NCI-H146 treated with DMSO at 0.1 percent for 48 hours (cell line): Measurements from ENCODE around the gene NSD1.
"Not testable (repeated sequence)": the region's sequence is repeated elsewhere in the genome, so short reads cannot be mapped to it uniquely, and the experiment has no call there.

Experiments used
- DNase-seq: peaks from one replicate; lab custom pipeline; 2025; ENCODE audit not compliant: unreplicated experiment; lab: John Stamatoyannopoulos, UW

The NSD1 gene

GRCh38 chr5:177163500-177163899 is 29.9 kb downstream of the NSD1 start:
- no peak for DNase-seq

GRCh38 chr5:177169271-177169670 is 35.7 kb downstream of the NSD1 start:
- DNase-seq, result no peak

GRCh38 chr5:177171961-177172360 is 38.4 kb downstream of the NSD1 start:
- DNase-seq, result no peak

GRCh38 chr5:177175336-177175735 is 41.8 kb downstream of the NSD1 start:
- DNase-seq, result no peak

GRCh38 chr5:177176175-177176711 is 42.7 kb downstream of the NSD1 start:
- DNase-seq, result no peak

GRCh38 chr5:177177847-177178437 is 44.4 kb downstream of the NSD1 start:
- DNase-seq, result not testable (repeated sequence)

GRCh38 chr5:177178733-177179304 is 45.2 kb downstream of the NSD1 start:
- no peak for DNase-seq

GRCh38 chr5:177179431-177179830 is 45.9 kb downstream of the NSD1 start:
- DNase-seq, result no peak

- no peak for DNase-seq
Measured at GRCh38 chr5:177183142-177183541, 49.6 kb downstream of the NSD1 start.

GRCh38 chr5:177183766-177184360 is 50.3 kb downstream of the NSD1 start:
- no peak for DNase-seq

- no peak for DNase-seq
Measured at GRCh38 chr5:177185993-177186392, 52.4 kb downstream of the NSD1 start.

- no peak for DNase-seq
Measured at GRCh38 chr5:177186645-177187044, 53.1 kb downstream of the NSD1 start.

- DNase-seq, result no peak
Measured at GRCh38 chr5:177188775-177189174, 55.2 kb downstream of the NSD1 start.

- DNase-seq, result no peak
Measured at GRCh38 chr5:177189416-177189815, 55.8 kb downstream of the NSD1 start.

- no peak for DNase-seq
Measured at GRCh38 chr5:177189965-177190364, 56.4 kb downstream of the NSD1 start.

GRCh38 chr5:177194268-177194667 is 60.7 kb downstream of the NSD1 start:
- no peak for DNase-seq

- DNase-seq, result no peak
Measured at GRCh38 chr5:177195307-177195952, 61.9 kb downstream of the NSD1 start.

- DNase-seq, result no peak
Measured at GRCh38 chr5:177198738-177199137, 65.2 kb downstream of the NSD1 start.

- DNase-seq, result no peak
Measured at GRCh38 chr5:177204281-177204680, 70.7 kb downstream of the NSD1 start.

GRCh38 chr5:177209610-177210009 is 76.0 kb downstream of the NSD1 start:
- no peak for DNase-seq

- DNase-seq, result no peak
Measured at GRCh38 chr5:177212242-177212641, 78.7 kb downstream of the NSD1 start.

- no peak for DNase-seq
Measured at GRCh38 chr5:177220576-177220975, 87.0 kb downstream of the NSD1 start.
